ENCODE results near the gene TGFBI.

Gene TGFBI

GRCh38 chr5:136076881-136077445 is 48.2 kb downstream of the TGFBI start:
- H3K4me1 ChIP-seq (ENCODE audit: control insufficient read depth, low read length) = peaks cover 41% of the 10 kb centered on the region

GRCh38 chr5:136079195-136079985 is 50.6 kb downstream of the TGFBI start:
- Histone ChIP-seq H3K9me3 (ENCODE audit: control insufficient read depth, insufficient read depth, low read length) (no peaks in the 10 kb centered on the region), H3K4me3 (ENCODE audit: low read length) (peak overlapping the region; percentile 65), H3K4me1 (ENCODE audit: control insufficient read depth, low read length) (peaks cover 39% of the 10 kb centered on the region), H3K79me2 (ENCODE audit: control insufficient read depth, low read length) (no peaks in the 10 kb centered on the region), H3K9me2 (replicated peaks; ENCODE audit: control insufficient read depth, low read length) (no peaks in the 10 kb centered on the region), H3K27me3 (ENCODE audit: control insufficient read depth, low read length) (no peaks in the 10 kb centered on the region), H3K4me2 (ENCODE audit: low read length) (peak overlapping the region; percentile 72), H3K27ac (ENCODE audit: low read depth, low read length) (no peak overlapping the region), H3F3A (ENCODE audit: control insufficient read depth, insufficient read depth) (no peaks in the 10 kb centered on the region), H3K36me3 (ENCODE audit: control insufficient read depth, low read length) (no peaks in the 10 kb centered on the region), H4K20me1 (ENCODE audit: control insufficient read depth, insufficient read depth, low read depth, low read length) (no peaks in the 10 kb centered on the region)
- peak; percentile 26 for TF ChIP-seq CTCF (IDR thresholded peaks at IDR 0.05; ENCODE audit: low read depth, low read length, poor library complexity, severe bottlenecking)
- TF ChIP-seq EZH2phosphoT487 (IDR thresholded peaks at IDR 0.05; ENCODE audit: borderline replicate concordance, low read length) = no peak

More at GRCh38 chr5:136076881-136077445, 48.2 kb downstream of the TGFBI start:
- no peaks in the 10 kb centered on the region for H3K9me2 ChIP-seq (replicated peaks; ENCODE audit: control insufficient read depth, low read length)
- no peak overlapping the region for H3K4me2 ChIP-seq (ENCODE audit: low read length)
- H3K27me3 ChIP-seq (ENCODE audit: control insufficient read depth, low read length) = no peaks in the 10 kb centered on the region
- H3K79me2 ChIP-seq (ENCODE audit: control insufficient read depth, low read length) = no peaks in the 10 kb centered on the region
- H3K27ac ChIP-seq (ENCODE audit: low read depth, low read length) = no peak overlapping the region
- no peak for TF ChIP-seq EZH2phosphoT487 (IDR thresholded peaks at IDR 0.05; ENCODE audit: borderline replicate concordance, low read length)
- TF ChIP-seq CTCF (IDR thresholded peaks at IDR 0.05; ENCODE audit: low read depth, low read length, poor library complexity, severe bottlenecking) = no peak
- no peak overlapping the region for H3K4me3 ChIP-seq (ENCODE audit: low read length)
- no peaks in the 10 kb centered on the region for H3K9me3 ChIP-seq (ENCODE audit: control insufficient read depth, insufficient read depth, low read length)
- no peaks in the 10 kb centered on the region for H3F3A ChIP-seq (ENCODE audit: control insufficient read depth, insufficient read depth)
- no peaks in the 10 kb centered on the region for H4K20me1 ChIP-seq (ENCODE audit: control insufficient read depth, insufficient read depth, low read depth, low read length)
- no peaks in the 10 kb centered on the region for H3K36me3 ChIP-seq (ENCODE audit: control insufficient read depth, low read length)

- H3F3A ChIP-seq (ENCODE audit: control insufficient read depth, insufficient read depth) = no peaks in the 10 kb centered on the region
- TF ChIP-seq EZH2phosphoT487 (IDR thresholded peaks at IDR 0.05; ENCODE audit: borderline replicate concordance, low read length) = no peak
- TF ChIP-seq CTCF (IDR thresholded peaks at IDR 0.05; ENCODE audit: low read depth, low read length, poor library complexity, severe bottlenecking) = no peak
- H3K79me2 ChIP-seq (ENCODE audit: control insufficient read depth, low read length) = no peaks in the 10 kb centered on the region
- peaks cover 39% of the 10 kb centered on the region for H3K4me1 ChIP-seq (ENCODE audit: control insufficient read depth, low read length)
- H3K27me3 ChIP-seq (ENCODE audit: control insufficient read depth, low read length) = no peaks in the 10 kb centered on the region
- H3K9me2 ChIP-seq (replicated peaks; ENCODE audit: control insufficient read depth, low read length) = no peaks in the 10 kb centered on the region
- H3K27ac ChIP-seq (ENCODE audit: low read depth, low read length) = no peak overlapping the region
- no peaks in the 10 kb centered on the region for H4K20me1 ChIP-seq (ENCODE audit: control insufficient read depth, insufficient read depth, low read depth, low read length)
- H3K9me3 ChIP-seq (ENCODE audit: control insufficient read depth, insufficient read depth, low read length) = no peaks in the 10 kb centered on the region
- H3K4me2 ChIP-seq (ENCODE audit: low read length) = peak overlapping the region; percentile 72
- no peaks in the 10 kb centered on the region for H3K36me3 ChIP-seq (ENCODE audit: control insufficient read depth, low read length)
- peak overlapping the region; percentile 65 for H3K4me3 ChIP-seq (ENCODE audit: low read length)
Measured at GRCh38 chr5:136080113-136080482, 51.3 kb downstream of the TGFBI start.

All from DOHH2 (cell line).